GM19328 (cell line): Measurements from ENCODE around the gene ZNF420.

ENCODE experiments used
- ATAC-seq: cut with Tn5 transposase; IDR thresholded peaks from one replicate; pipeline ENCODE4 v1.9.1; 2021; ENCODE audit warnings: mild to moderate bottlenecking, moderate library complexity; ENCODE audit not compliant: unreplicated experiment

Gene ZNF420

DNA sequence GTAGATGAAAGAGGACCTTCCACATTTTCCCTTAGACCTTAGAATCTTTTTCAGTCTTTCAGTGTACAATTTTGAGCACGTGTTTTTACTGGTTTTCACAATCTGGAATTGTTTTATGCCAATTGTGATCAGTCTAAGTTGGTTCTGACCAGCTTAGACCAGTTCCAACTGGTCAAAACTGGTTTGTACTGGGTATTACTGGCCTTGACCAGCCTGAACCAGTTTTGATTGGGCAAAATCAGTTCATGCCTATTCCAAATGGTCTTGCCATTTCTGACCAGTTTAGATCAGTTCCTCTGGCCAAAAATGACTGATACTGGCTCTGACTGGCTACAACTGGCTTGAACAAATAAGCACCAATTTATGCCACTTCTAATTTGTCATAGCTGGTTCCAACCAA, 57.9 kb downstream of the ZNF420 start:
- ATAC-seq = no peak

DNA sequence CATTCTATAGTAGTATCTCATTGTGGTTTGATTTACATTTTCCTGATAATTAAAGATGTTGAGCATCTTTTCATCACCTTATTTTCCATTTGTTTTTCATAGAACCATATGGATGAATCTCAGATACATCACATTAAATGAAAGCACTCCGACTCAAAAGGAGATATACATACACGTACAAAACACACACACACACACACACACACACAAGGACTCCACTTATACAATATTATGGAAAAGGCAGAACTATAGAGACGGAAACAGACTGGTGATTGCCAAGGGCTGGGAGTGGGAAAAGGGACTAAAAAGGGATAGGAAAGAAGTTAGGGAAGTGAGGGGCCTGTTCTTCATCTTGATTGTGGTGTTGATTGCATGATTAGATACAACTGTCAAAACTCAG, 70.0 kb downstream of the ZNF420 start:
- no peak for ATAC-seq

DNA sequence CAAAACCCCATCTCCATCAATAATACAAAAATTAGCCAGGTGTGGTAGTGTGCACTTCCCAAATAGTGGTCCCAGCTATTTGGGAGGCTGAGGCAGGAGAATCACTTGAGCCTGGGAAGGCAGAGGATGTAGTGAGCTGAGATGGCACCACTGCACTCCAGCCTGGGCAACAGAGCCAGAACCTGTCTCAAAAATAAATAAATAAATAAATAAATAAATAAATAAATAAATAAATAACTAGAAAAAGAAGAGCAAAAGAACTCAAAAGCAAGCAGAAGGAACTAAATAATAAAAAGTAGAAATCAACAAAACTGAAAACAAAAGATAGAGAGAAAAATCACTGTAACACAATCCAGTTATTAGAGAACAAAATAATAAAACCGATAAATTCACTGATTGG, 81.9 kb downstream of the ZNF420 start:
- no peak for ATAC-seq

DNA sequence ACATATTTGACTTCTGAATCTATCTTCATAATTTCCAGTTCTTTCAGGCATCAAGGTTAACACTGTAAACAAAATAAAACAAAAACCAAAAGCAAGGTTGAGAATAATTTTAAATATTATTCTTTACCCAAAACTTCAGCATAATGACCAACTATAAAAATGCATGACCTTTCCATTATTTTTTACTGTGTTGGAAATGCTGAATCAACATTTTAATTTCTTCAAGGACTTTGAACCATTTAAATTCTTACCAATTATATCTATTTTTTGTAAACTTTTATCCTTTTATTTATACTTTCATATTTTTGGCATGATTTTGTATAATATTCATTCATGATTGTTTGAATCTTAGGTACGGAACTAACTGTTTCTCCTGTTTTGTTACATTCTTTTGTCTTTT, 87.4 kb downstream of the ZNF420 start:
- ATAC-seq = no peak

DNA sequence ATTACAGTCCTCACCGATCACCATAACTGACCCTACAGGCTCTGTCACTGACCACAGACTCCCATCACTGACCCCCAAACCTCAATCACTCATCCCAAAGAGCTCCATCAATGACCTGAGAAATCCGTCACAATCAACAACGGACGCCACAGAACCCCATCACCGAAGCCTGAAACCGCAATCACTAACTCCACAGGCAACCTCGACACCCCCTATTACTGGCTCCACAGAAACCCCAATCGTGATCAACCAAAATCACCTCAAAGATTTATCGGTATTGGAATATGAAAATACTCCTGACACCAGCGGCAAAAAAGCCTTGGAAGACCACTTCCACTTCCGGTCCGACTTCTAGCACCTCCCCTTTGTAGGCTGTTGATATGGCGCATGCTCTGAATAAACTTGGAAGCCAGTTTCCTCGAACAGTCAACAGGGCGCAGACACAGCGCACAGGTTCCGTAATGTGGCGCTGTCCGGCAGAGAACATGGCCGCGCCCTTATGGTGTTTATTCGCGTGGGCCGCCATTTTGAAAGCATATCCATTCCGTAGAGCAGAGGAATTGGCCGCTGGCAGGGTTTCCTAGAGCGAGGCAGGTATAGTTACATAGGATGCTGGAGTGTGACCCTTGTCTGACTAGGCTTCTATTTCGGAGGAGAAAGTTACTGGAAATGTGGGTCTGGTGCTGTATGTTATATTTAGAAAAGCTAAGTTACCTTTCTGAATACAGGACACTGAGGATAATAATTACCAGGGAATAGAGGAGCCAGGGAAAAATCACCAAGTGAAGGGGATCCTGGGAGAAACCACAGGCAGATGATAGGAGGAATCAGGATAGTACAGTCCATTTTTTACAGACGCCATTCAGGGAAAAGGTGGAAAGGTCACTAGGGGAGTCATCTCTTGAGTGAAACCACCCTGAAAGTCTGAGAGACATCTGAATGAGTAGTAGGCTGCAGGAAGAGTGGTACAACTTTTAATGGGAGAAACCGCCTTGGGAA, 94.4 kb downstream of the ZNF420 start, which contains the start of gene ZNF585A:
TSS of gene ZNF585A (minus strand) at position 328 of the 999 bp plus-strand sequence. CDS start 2,785 bp downstream, outside the sequence.
- peak; percentile 98 for ATAC-seq
